ENCODE measurements around the gene WASL.

DNA sequence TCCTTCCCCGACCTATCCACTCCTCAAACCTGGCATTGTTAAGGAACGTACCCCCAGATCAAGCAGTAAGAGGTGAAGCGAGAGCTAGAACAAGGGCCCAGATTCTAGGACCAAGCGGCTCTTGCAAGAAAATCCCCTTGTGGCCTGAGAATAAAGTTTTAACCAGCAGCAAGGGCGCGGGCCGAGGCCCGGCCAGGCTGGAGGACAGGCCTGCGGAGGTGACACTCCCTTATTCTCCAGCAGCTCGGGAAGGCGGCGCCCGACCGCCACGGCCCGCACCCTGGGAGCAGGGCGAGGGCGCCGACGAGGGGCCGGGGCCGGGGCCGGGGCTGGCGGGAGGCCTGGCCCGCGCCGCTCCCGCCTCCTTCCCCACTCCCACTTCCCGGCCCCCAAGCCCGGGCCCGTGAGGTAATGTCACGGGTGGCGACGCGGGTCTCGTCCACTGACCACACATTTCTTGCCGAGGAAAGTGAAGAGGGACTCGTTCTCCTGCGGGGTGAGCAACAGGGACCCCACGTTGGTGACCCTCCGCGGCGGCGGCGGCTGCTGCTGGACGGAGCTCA is 551 bp downstream of the WASL start:
- no peak for TF ChIP-seq POLR2A (IDR thresholded peaks at IDR 0.05)
- TF ChIP-seq, protein P1, sequence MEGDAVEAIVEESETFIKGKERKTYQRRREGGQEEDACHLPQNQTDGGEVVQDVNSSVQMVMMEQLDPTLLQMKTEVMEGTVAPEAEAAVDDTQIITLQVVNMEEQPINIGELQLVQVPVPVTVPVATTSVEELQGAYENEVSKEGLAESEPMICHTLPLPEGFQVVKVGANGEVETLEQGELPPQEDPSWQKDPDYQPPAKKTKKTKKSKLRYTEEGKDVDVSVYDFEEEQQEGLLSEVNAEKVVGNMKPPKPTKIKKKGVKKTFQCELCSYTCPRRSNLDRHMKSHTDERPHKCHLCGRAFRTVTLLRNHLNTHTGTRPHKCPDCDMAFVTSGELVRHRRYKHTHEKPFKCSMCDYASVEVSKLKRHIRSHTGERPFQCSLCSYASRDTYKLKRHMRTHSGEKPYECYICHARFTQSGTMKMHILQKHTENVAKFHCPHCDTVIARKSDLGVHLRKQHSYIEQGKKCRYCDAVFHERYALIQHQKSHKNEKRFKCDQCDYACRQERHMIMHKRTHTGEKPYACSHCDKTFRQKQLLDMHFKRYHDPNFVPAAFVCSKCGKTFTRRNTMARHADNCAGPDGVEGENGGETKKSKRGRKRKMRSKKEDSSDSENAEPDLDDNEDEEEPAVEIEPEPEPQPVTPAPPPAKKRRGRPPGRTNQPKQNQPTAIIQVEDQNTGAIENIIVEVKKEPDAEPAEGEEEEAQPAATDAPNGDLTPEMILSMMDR (IDR thresholded peaks at IDR 0.05), result no peak

Measured in tibial nerve (tissue), 3 donors.